Measurements from ENCODE around the gene NT5E. TPM values are rescaled to one million over a fixed set of nuclear protein-coding genes. Genes with fewer than 3 reads are reported as not detected.

The NT5E gene
- total and polyA plus RNA-seq, 2 of the 13 experiments (the other 11 are each of a cell fraction or from before 2014, with no cell fraction given), result 9.5 to 33.0 TPM

GRCh38 chr6:85408039-85408438, 41.8 kb upstream of the NT5E start (continued):
- TF ChIP-seq NR2C2 (CRISPR knock-in tag; IDR thresholded peaks at IDR 0.05; ENCODE audit: borderline replicate concordance), result no peak
- TF ChIP-seq U2AF2 (IDR thresholded peaks at IDR 0.05; ENCODE audit: low read depth, low read length), result no peak
- no peak for TF ChIP-seq ARHGAP35 (CRISPR knock-in tag; IDR thresholded peaks at IDR 0.05; ENCODE audit: borderline replicate concordance)
- TF ChIP-seq SIX4 (CRISPR knock-in tag; IDR thresholded peaks at IDR 0.05), result peak; percentile 59; the same call in 1 of the 2 replicates
- TF ChIP-seq SMYD3 (CRISPR knock-in tag; IDR thresholded peaks at IDR 0.05), result 0 out of 2 replicates have a peak, but pooled peaks have one; percentile 22
- TF ChIP-seq JARID2 (CRISPR knock-in tag; IDR thresholded peaks at IDR 0.05; ENCODE audit: insufficient replicate concordance), result no peak
- no peak for TF ChIP-seq HMG20B (CRISPR knock-in tag; conservative IDR thresholded peaks at IDR 0.05)
- no peak for TF ChIP-seq ZNF30 (CRISPR knock-in tag; IDR thresholded peaks at IDR 0.05)
- no peak for TF ChIP-seq ATRX (CRISPR knock-in tag; IDR thresholded peaks at IDR 0.05; ENCODE audit: borderline replicate concordance)
- TF ChIP-seq HIVEP1 (CRISPR knock-in tag; IDR thresholded peaks at IDR 0.05), result no peak
- TF ChIP-seq SIX1 (CRISPR knock-in tag; IDR thresholded peaks at IDR 0.05; ENCODE audit: borderline replicate concordance), result peak; percentile 23; the same call in 1 of the 2 replicates
- no peak for TF ChIP-seq CEBPG (CRISPR knock-in tag; IDR thresholded peaks at IDR 0.05)
- no peak for TF ChIP-seq E2F1 (CRISPR knock-in tag; IDR thresholded peaks at IDR 0.05)
- no peak for TF ChIP-seq RFX1 (IDR thresholded peaks at IDR 0.05)

- no TSS peak for BruUV-seq (replicated peaks)
- in situ Hi-C loops (cut with HindIII; ENCODE audit: extremely low pct_ligation_motif_present, low pct_unique_long_range_greater_than_20kb), result no loop called here
- no peaks in the 10 kb centered on the region for H3K79me2 ChIP-seq (ENCODE audit: insufficient read depth, low read length)
- no peak for FAIRE-seq
- no peak overlapping the region for H2AFZ ChIP-seq (ENCODE audit: low read length)
- H3K4me1 ChIP-seq (ENCODE audit: insufficient read depth, low read length), result peaks cover 37% of the 10 kb centered on the region
- CTCF ChIA-PET (ENCODE audit: low intra/inter-chr PET ratio, low total read pairs), result no interaction called here
- TF ChIP-seq HOXA7 (CRISPR knock-in tag; IDR thresholded peaks at IDR 0.05) (no peak), ZNF614 (CRISPR knock-in tag; IDR thresholded peaks at IDR 0.05; ENCODE audit: borderline replicate concordance) (no peak)
- TF ChIP-seq, protein P1, sequence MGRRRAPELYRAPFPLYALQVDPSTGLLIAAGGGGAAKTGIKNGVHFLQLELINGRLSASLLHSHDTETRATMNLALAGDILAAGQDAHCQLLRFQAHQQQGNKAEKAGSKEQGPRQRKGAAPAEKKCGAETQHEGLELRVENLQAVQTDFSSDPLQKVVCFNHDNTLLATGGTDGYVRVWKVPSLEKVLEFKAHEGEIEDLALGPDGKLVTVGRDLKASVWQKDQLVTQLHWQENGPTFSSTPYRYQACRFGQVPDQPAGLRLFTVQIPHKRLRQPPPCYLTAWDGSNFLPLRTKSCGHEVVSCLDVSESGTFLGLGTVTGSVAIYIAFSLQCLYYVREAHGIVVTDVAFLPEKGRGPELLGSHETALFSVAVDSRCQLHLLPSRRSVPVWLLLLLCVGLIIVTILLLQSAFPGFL (CRISPR knock-in tag; IDR thresholded peaks at IDR 0.05), result no peak
- H3K4me3 ChIP-seq (replicated peaks in 1 of 3; ENCODE audit: insufficient read depth in 1 of 3, low read depth in 2 of 3, low read length in 3 of 3), result no peak overlapping the region
- ATAC-seq, result no peak
- no peak overlapping the region for H3K9ac ChIP-seq (ENCODE audit: insufficient read depth, low read depth, low read length)
- intact Hi-C loops (cut with micrococcal nuclease; ENCODE audit: unreplicated experiment), result no loop called here
- no peak for DNase-seq (ENCODE audit: low spot score)
- no peak overlapping the region for H3K27ac ChIP-seq (ENCODE audit: extremely low read length, insufficient read depth, low read length)
- no peak overlapping the region for H3K4me2 ChIP-seq (ENCODE audit: low read depth, low read length)
- no peaks in the 10 kb centered on the region for H3K27me3 ChIP-seq (ENCODE audit: control insufficient read depth in 1 of 2, insufficient read depth in 2 of 2, low read length in 2 of 2)
- H3K36me3 ChIP-seq (replicated peaks in 1 of 2; ENCODE audit: control insufficient read depth in 1 of 2, insufficient read depth in 2 of 2, low read length in 2 of 2), result no peaks in the 10 kb centered on the region
- POLR2A ChIA-PET, result no interaction called here
- no peaks in the 10 kb centered on the region for H4K20me1 ChIP-seq (ENCODE audit: insufficient read depth, low read length)
- H3K9me3 ChIP-seq (ENCODE audit: low read length), result no peaks in the 10 kb centered on the region
These were observed 36.9 kb upstream of the NT5E start for GRCh38 chr6:85412911-85413430.

Measured in HepG2 (cell line).